Endothelial cell of umbilical vein (primary cell): ENCODE results near the gene COQ9. TPM values are rescaled to one million over a fixed set of nuclear protein-coding genes. Genes with fewer than 3 reads are reported as not detected.

Experiments used
- BruUV-seq: library from RNA; stranded (reverse); fragments of 400-500 nt; replicated peaks from 2 replicates; lab custom pipeline; 2021; lab: Mats Ljungman, UMichigan
- CTCF ChIA-PET: fragments of 300-600, 350-600 bp; sonication (Branson Sonifier 250); formaldehyde crosslinking; loops from one replicate; lab custom pipeline; 2021; ENCODE audit warnings: antibody characterized with exemption, inconsistent platforms; lab: Charles Lee
- POLR2A ChIA-PET: fragments of 300-600, 350-600 bp; sonication (Branson Sonifier 250); formaldehyde crosslinking; loops from one replicate; lab custom pipeline; 2021; ENCODE audit warnings: antibody characterized with exemption, inconsistent platforms; lab: Charles Lee
- DNase-seq: peaks from one replicate; pipeline ENCODE4 v3.0.0-alpha.2; 2011; ENCODE audit warnings: low read depth, low spot score
- FAIRE-seq: peaks from 2 replicates; lab custom pipeline; 2011; peaks lifted over from hg19 to GRCh38; lab: Jason Lieb, UNC
- H2AFZ ChIP-seq: 2 replicates; pipeline ENCODE4 v1.6.0; 2012; ENCODE audit warnings: low read depth, low read length, control low read depth, inconsistent platforms
- H3K27ac ChIP-seq: 2 replicates; pipeline ENCODE4 v1.5.1; 2011; ENCODE audit warnings: low read depth, mild to moderate bottlenecking, control low read depth, low read length, moderate library complexity; ENCODE audit not compliant: insufficient read depth
- H3K27me3 ChIP-seq, 2 experiments: 2 replicates each; pipeline versions ENCODE4 v1.6.0 to v1.6.1; 2011; ENCODE audit warnings: low read length in 2 of 2, mixed read lengths in 1 of 2; ENCODE audit not compliant: control insufficient read depth in 2 of 2, insufficient read depth in 2 of 2
- H3K36me3 ChIP-seq, 2 experiments: 2 replicates in 1 of 2; 3 replicates in 1 of 2; pipeline ENCODE4 v1.5.1; 2011; ENCODE audit warnings: low read length in 2 of 2, mild to moderate bottlenecking in 1 of 2, moderate library complexity in 1 of 2; ENCODE audit not compliant: control insufficient read depth in 2 of 2, insufficient read depth in 2 of 2; ENCODE audit errors: extremely low read depth in 1 of 2
- H3K4me1 ChIP-seq: 3 replicates; pipeline ENCODE4 v1.5.1; 2011; ENCODE audit warnings: mild to moderate bottlenecking, low read length; ENCODE audit not compliant: control insufficient read depth, insufficient read depth; ENCODE audit errors: extremely low read depth
- H3K4me2 ChIP-seq: 2 replicates; pipeline ENCODE4 v1.6.1; 2011; ENCODE audit warnings: low read length, control low read depth, mixed read lengths; ENCODE audit not compliant: insufficient read depth
- H3K4me3 ChIP-seq, 3 experiments: fragments of 200-600 bp in 1 of 3; sonication (generic), shearing (Covaris generic) in 1 of 3; replicated peaks in 1 of 3; 2 replicates each; pipeline ENCODE4 v1.5.1; 2011 to 2016; ENCODE audit warnings: control low read depth in 3 of 3, low read length in 3 of 3, mild to moderate bottlenecking in 2 of 3, inconsistent platforms in 1 of 3, low read depth in 1 of 3, moderate library complexity in 1 of 3; ENCODE audit not compliant: insufficient read depth in 1 of 3
- H3K79me2 ChIP-seq: 2 replicates; pipeline ENCODE4 v1.6.0; 2012; ENCODE audit warnings: low read length, inconsistent platforms; ENCODE audit not compliant: control insufficient read depth, insufficient read depth
- H3K9ac ChIP-seq: replicated peaks from 2 replicates; pipeline ENCODE3; 2011; ENCODE audit warnings: low read length, control low read depth; ENCODE audit not compliant: insufficient read depth; ENCODE audit errors: extremely low read depth
- H3K9me1 ChIP-seq: replicated peaks from 3 replicates; pipeline ENCODE4 v1.6.0; 2011; ENCODE audit warnings: mild to moderate bottlenecking, low read length; ENCODE audit not compliant: control insufficient read depth, insufficient read depth; ENCODE audit errors: extremely low read depth
- H3K9me3 ChIP-seq: replicated peaks from 2 replicates; pipeline ENCODE4 v1.5.1; 2012; ENCODE audit warnings: low read length, inconsistent platforms; ENCODE audit not compliant: control insufficient read depth, insufficient read depth
- H4K20me1 ChIP-seq: replicated peaks from 2 replicates; pipeline ENCODE3; 2011; ENCODE audit warnings: mild to moderate bottlenecking, low read length; ENCODE audit not compliant: control insufficient read depth, insufficient read depth; ENCODE audit errors: extremely low read depth
- CTCF ChIP-seq, 2 donors: IDR thresholded peaks; 1 replicate in 1 of 2; 2 replicates in 1 of 2; pipeline ENCODE4 v1.5.1; 2011; ENCODE audit warnings: low read length in 2 of 2, mild to moderate bottlenecking in 2 of 2, moderate library complexity in 2 of 2, control low read depth in 1 of 2, inconsistent platforms in 1 of 2, low read depth in 1 of 2; ENCODE audit not compliant: insufficient read depth in 1 of 2; ENCODE audit errors: extremely low read depth in 1 of 2
- EZH2 ChIP-seq: IDR thresholded peaks from 2 replicates; pipeline ENCODE4 v1.6.1; 2012; ENCODE audit warnings: borderline replicate concordance, low read depth, mild to moderate bottlenecking, moderate library complexity, low read length, inconsistent platforms; ENCODE audit not compliant: severe bottlenecking
- JUN ChIP-seq: IDR thresholded peaks from 2 replicates; pipeline ENCODE4 v1.6.1; 2011; ENCODE audit warnings: borderline replicate concordance, low read depth; ENCODE audit not compliant: insufficient read length, insufficient read depth
- MAX ChIP-seq: IDR thresholded peaks from 2 replicates; pipeline ENCODE4 v1.6.1; 2011; ENCODE audit not compliant: insufficient read depth, insufficient read length
- POLR2A ChIP-seq: IDR thresholded peaks from 2 replicates; pipeline ENCODE4 v1.6.1; 2012; ENCODE audit warnings: low read depth, mild to moderate bottlenecking, control low read depth, low read length
- POLR2AphosphoS5 ChIP-seq: IDR thresholded peaks from 2 replicates; pipeline ENCODE4 v1.6.1; 2012; ENCODE audit warnings: low read depth, mild to moderate bottlenecking, control low read depth, low read length, moderate library complexity; ENCODE audit not compliant: insufficient read depth
- dilution Hi-C: fragments of 300-500 bp; cut with MboI; formaldehyde crosslinking; loops from one replicate; pipeline ENCODE4 v1.15.0; 2019; ENCODE audit warnings: low sequenced_read_pairs; ENCODE audit not compliant: extremely low pct_ligation_motif_present
- intact Hi-C: fragments of 100-400 bp; cut with micrococcal nuclease; formaldehyde crosslinking; loops from one replicate; pipeline ENCODE4 v1.10.0; 2022
- polyA plus RNA-seq, 4 experiments: library from polyadenylated mRNA; depleted of rRNA in 3 of 4; stranded (reverse) in 3 of 4; unstranded in 1 of 4; fragments of >200 nt; gene quantifications; 2 replicates each; pipeline versions ENCODE4 v1.2.1 to v1.2.3, GENCODE V29; 2011 to 2012; ENCODE audit warnings: missing spikeins in 1 of 4
- total RNA-seq: library from RNA; stranded (reverse); gene quantifications from 2 replicates; pipeline ENCODE4 v1.2.3, GENCODE V29; 2021

The COQ9 gene
- total and polyA plus RNA-seq, 2 donors (not counting 3 experiments of a cell fraction or from before 2014, with no cell fraction given), result 42.5 to 78.3 TPM

- Histone ChIP-seq H3K36me3 (peaks cover 22 to 39% of the 10 kb centered on the region in 2 experiments), H3K27me3 (no peaks in the 10 kb centered on the region), H3K4me1 (no peaks in the 10 kb centered on the region), H2AFZ (no peak overlapping the region), H3K9ac (no peak overlapping the region), H3K79me2 (no peaks in the 10 kb centered on the region), H3K9me3 (no peaks in the 10 kb centered on the region), H3K9me1 (no peaks in the 10 kb centered on the region), H3K4me3 (no peak overlapping the region), H3K4me2 (no peak overlapping the region), H3K27ac (no peak overlapping the region), H4K20me1 (no peaks in the 10 kb centered on the region)
- ChIA-PET POLR2A (no interaction called here), CTCF (interaction anchor here (0.9 to 1.6 kb wide), 3 partner anchors 11 to 134 kb away, joined by 3 to 5 read pairs (median 5); no protein-coding TSS in a partner anchor)
- DNase-seq, result no peak
- no peak for TF ChIP-seq MAX
- TF ChIP-seq POLR2A, result no peak
- no peak for TF ChIP-seq JUN
- TF ChIP-seq POLR2AphosphoS5, result no peak
- TF ChIP-seq CTCF (IDR thresholded peaks at IDR 0.05; ENCODE audit: extremely low read depth in 1 of 2, insufficient read depth in 1 of 2, low read depth in 1 of 2, low read length in 2 of 2), result no peak
- TF ChIP-seq EZH2, result no peak
- dilution Hi-C loops, result no loop called here
- no TSS peak for BruUV-seq
- intact Hi-C loops, result no loop called here
- FAIRE-seq, result no peak
Observed at GRCh38 chr16:57434003-57434402, 13.3 kb upstream of the COQ9 start.
